OCI-LY7 (cell line): ENCODE data around the gene AARS1.
"Not testable (repeated sequence)": the region's sequence is repeated elsewhere in the genome, so short reads cannot be mapped to it uniquely, and the experiment has no call there.

ENCODE experiments used
- EZH2phosphoT487 ChIP-seq: fragments of 200-600 bp; sonication (generic); IDR thresholded peaks from 2 replicates; pipeline ENCODE4 v1.6.1; 2018; ENCODE audit warnings: low read depth, borderline replicate concordance, mild to moderate bottlenecking, mixed run types, antibody characterized with exemption, low read length, moderate library complexity, mixed read lengths
- TF ChIP-seq, protein P1 (sequence below): fragments of 200-600 bp; sonication (generic); conservative IDR thresholded peaks from 2 replicates; pipeline ENCODE4 v1.5.1; 2014; ENCODE audit warnings: mild to moderate bottlenecking, antibody characterized with exemption, low read length, moderate library complexity, mixed read lengths

DNA sequence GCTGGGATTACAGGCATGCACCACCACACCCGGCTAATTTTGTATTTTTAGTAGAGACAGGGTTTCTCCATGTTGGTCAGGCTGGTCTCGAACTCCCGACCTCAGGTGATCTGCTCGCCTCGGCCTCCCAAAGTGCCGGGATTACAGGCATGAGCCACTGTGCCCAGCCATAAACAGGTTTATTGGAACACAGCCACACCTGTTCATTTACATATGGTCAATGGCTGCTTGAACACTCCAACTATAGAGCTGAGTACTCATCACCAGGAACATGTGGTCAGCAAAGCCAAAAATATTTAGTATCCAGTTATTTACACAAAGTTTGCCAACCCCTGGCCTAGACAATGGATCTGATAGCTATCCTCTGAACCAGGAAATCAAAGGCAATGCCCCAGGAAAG is 29.4 kb downstream of the AARS1 start:
- TF ChIP-seq, protein P1, sequence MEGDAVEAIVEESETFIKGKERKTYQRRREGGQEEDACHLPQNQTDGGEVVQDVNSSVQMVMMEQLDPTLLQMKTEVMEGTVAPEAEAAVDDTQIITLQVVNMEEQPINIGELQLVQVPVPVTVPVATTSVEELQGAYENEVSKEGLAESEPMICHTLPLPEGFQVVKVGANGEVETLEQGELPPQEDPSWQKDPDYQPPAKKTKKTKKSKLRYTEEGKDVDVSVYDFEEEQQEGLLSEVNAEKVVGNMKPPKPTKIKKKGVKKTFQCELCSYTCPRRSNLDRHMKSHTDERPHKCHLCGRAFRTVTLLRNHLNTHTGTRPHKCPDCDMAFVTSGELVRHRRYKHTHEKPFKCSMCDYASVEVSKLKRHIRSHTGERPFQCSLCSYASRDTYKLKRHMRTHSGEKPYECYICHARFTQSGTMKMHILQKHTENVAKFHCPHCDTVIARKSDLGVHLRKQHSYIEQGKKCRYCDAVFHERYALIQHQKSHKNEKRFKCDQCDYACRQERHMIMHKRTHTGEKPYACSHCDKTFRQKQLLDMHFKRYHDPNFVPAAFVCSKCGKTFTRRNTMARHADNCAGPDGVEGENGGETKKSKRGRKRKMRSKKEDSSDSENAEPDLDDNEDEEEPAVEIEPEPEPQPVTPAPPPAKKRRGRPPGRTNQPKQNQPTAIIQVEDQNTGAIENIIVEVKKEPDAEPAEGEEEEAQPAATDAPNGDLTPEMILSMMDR, result not testable (repeated sequence)
- TF ChIP-seq EZH2phosphoT487, result not testable (repeated sequence)
